Measurements from ENCODE around the gene CARS2.
"Not testable (repeated sequence)": the region's sequence is repeated elsewhere in the genome, so short reads cannot be mapped to it uniquely, and the experiment has no call there.

The CARS2 gene

DNA sequence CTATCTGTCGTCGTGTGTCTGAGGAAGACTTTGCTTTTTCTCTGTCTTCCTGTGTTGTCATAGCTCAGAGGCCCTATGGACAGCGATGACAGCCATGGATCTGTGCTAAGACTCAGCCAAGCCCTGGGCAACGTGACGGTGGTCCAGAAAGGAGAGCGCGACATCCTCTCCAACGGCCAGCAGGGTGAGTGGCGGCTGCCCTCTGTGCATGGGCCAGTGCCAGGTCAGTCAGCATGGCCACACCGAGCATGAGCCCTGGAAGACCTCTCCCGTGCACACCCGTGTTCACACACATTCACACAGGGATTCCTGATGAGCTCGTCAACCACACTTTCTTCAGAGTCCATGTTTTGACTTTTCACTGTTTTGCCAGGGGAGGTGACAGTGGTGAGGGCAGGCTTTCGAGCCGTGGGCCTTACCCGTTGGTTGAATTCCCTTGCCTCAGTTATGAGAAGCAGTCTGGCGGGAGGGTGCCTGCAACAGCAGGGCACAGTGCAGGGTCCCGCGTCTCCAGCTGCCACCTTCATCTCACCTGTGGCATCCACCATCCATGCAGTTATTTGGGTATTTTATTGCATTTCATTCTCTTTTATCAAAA lies 70.4 kb downstream of the CARS2 start:
- no peak for DNase-seq

GRCh38 chr13:110634558-110634957 lies 71.4 kb downstream of the CARS2 start:
- DNase-seq = no peak

DNA sequence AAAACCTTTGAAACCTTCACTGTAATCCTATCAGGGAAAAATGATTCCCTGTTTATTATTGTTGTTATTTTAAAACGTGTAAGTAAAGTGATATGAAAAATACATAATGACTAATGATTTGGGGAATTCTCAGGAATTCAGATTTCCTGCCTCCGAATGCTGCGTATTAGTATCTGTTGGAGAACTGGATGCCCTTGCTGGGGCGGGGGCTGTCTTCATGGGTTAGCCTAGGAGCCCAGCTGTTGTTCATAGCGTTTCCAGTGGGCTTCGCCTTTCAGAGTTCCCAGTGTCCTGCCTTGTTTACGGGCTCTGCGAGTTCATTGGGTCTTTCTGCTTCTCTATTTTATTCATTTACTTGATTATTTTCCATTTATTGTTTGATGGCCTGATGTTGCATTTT lies 72.1 kb downstream of the CARS2 start:
- DNase-seq = no peak

DNA sequence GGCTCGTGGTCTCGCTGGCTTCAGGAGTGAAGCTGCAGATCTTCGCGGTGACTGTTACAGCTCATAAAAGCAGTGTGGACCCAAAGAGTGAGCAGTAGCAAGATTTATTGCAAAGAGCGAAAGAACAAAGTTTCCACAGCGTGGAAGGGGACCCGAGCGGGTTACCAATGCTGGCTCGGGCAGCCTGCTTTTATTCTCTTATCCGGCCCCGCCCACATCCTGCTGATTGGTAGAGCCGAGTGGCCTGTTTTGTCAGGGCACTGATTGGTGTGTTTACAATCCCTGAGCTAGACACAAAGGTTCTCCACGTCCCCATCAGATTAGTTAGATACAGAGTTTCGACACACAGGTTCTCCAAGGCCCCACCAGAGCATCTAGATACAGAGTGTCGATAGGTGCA lies 73.7 kb downstream of the CARS2 start:
- DNase-seq = not testable (repeated sequence)

- DNase-seq = no peak
These were observed 75.3 kb downstream of the CARS2 start for GRCh38 chr13:110630566-110631119.

DNA sequence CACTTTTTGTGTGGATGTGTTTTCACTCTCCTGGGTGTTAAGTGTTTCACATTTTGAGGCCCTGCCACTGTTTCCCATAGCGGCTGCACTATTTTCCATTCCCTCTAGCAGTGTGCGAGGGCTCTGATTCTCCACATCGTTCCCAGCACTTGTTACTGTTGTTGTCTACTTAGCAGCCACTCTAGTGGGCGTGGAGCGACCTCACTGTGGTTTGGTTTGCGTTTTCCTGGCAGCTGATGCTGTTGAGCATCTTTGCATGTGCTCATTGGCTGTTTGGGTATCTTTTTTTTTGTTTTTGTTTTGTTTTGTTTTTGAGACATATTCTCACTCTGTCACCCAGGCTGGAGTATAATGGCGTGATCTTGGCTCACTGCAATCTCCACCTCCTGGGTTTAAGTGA lies 76.2 kb downstream of the CARS2 start:
- no peak for DNase-seq

DNA sequence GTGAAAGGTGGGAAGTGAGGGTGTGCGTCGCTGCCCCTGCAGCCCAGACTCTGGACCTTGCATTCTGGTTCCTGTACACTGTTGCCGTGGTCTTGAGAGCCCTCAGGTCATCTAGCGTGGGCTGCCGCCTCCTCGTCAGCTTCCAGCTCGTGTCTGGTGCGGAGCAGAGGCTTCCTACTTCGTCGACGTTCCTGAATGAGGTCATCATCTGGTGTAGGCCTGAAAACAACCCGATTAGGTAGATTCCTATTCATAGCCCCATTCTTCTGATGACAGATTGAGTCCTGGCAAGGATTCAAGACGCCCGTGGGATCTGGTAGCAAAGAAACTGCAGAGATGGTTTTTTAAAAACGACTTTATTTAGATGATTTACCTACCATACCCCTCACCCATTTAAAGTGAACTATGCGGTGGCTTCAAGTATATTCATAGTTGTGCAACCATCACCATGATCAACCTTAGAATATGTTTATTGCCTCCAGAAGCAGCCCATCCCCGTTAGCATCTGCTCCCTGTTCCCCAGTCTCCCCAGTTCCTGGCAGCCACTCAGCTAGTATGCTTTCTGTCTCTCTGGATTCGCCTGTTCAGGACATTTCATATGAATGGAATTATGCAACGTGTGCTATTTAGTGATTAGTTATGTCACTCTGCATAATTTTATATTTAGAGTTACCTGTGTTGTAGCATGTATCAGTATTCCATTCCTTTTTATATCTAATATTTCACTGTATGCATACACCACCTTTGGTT lies 76.8 kb downstream of the CARS2 start:
- DNase-seq = no peak

GRCh38 chr13:110628477-110628793 lies 77.5 kb downstream of the CARS2 start:
- no peak for DNase-seq

DNA sequence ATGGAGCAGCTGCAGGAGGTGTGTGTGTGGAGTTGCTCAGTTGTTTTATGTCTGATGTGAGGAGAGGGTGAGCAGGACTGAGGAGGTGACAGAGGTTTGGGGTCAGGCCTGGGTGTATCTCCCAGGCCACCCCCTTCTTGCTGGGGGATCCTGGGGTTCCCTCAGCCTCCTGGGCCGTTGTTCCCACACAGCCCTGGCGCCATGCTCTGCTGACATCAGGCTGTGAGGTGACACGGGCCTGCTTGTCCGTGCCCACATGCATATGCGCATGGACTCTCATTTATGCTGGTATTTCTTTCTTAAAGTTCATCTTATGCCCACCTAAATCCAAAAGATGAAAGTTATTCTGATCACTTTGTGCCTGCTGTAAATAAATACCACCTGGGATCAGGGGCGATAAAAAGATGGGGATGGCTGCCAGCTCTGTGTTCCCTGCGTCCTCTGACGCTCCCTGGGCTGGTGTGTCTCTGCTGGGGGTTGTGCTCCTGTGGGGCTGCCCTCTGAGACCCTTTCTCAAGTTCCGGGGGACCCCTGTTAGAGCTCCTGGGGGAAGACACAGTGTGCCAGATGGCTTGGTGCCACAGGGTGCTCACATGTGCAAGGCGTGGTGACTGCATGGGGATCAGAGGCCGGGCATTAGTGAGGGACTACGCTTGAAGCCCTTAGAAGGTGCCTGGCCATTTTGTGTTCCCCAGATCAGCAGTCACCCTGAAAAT lies 78.0 kb downstream of the CARS2 start:
- DNase-seq = no peak

DNA sequence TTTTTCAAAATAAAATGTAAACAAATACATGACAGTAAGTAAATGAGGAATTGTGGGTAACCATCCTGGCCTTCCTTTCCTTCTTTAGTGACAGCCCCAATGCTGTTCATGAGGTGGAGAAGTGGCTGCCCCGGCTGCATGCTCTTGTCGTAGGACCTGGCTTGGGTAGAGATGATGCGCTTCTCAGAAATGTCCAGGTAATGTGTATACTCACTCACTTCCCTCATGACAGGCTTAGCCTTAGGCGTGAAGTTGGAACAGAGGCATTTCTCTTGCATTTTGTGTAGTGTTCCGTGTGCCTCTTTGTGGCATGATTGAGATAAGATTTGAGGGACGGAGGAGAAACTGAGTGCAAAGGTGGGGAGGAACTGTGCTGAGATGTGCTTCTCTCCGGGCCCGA lies 78.6 kb downstream of the CARS2 start:
- no peak for DNase-seq

DNA sequence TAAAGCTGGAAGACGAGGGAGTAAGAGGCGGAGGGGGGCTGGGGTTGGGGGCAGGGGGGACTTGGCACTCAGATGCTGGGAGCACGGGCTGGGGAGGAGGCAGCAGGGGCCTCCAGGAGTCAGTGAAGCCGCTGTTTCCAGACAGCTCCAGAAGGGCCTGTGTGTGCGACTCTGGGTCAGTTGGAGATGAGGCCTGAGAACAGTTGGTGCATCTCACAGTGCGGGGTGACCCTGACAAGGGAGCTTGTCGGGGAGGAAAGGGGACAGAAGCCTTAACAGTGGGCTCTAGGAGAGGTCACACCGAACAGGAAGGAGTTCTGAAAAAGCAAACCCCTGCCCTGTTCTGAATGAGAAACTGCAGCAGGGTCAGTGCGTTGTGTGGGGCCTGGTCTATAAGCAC lies 79.4 kb downstream of the CARS2 start:
- no peak for DNase-seq

DNA sequence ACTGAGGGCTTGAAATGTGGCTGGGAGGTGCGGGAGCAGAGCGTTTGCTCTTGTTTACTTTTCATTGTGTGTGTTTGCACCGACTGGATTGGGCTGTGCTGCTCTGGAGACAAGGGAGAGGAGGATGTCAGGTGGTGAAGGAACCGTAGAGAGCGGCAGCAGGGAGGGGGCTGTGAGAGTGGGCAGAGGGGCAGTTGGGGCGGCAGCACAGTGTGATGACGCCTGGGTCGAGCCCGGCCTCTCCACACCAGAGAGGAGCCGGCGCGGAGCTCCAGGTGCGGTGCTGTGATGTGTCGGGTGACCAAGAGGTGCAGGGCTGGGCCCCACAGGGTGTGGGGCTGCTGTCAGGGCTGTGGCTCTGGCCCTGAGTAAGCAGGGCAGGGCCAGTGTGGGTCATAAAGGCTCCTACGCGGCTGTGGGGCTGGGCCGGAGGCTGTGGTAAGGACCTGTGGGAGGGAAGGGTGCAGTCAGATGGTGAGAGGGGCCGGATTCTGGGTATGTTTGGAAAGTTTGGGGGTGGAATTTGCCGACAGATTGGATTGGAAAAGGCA lies 80.1 kb downstream of the CARS2 start:
- DNase-seq = no peak

- DNase-seq = no peak
These were observed 80.9 kb downstream of the CARS2 start for GRCh38 chr13:110624766-110625756.

GRCh38 chr13:110620596-110620995 lies 85.3 kb downstream of the CARS2 start:
- no peak for DNase-seq

DNA sequence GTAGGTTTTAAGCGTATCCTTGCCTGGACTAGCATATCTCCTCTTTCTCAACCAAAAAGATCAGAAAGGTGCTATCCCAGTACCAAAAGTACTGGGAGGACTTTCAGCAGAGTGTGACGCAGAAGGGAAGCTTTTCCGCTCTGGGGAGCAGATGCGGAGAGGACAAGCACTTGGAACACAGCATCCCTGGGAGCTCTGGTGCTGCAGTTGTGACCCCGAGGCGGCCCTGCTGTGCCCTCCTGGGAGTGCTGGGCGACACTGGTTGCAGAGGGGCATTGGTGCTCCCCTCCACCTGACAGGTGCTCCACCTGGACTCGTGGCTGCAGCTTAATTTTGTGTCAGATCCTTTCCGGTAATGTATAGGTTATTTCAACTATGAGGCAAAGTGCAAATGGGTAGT lies 87.1 kb downstream of the CARS2 start:
- no peak for DNase-seq

- no peak for DNase-seq
These were observed 87.7 kb downstream of the CARS2 start for GRCh38 chr13:110618167-110618566.

- no peak for DNase-seq
These were observed 88.4 kb downstream of the CARS2 start for GRCh38 chr13:110617321-110618072.

DNA sequence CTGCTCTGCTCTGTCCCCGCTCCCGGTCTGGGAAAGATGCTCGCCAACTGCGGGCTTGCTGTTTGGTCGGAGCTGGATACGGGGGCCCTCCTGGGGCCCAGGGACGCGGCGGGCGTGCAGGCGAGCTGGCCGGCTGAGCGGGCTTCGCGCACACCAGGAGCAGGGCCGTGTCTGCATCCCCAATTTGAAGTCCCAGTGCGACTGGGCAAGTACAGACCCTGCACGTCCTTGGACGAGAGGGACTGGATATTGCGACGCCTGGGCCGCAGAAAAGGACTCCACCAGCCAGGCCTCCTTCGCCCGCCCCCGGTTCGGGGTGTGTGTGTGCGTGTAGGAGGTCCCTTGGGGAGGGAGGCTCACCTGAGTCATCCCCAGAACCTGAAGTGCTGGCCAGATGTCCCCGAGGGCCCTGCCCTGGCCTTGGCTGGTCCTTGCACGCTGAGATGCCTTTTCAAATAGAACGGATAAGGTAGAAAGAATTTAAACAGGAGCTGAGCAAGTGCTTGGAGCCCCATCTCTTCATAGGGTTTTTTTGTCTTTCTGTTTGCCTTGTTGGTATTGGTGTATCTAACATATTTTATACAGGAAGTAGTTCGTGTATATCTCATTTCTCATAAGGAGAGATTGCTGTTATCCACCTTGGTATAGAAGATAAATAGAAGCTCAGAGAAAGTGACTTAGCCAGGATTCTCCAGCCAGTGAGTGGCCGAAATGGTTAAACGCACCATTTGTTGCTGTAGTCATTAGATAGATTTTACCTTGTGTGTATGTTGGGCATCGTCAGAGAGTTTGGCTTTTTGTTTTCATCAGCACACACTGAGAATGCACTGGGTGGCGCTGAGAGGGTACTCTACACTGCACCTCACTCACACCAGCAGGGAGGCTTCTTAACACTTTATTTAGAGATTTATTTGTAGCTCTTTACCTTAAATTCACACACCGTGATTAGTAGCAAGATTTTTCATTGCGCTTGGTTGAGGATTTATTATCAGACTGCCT lies 89.5 kb downstream of the CARS2 start:
- peak; percentile 43 for DNase-seq

- peak; percentile 59 for DNase-seq
These were observed 90.4 kb downstream of the CARS2 start, which contains the start of gene NAXD for GRCh38 chr13:110615322-110616102. NAXD (plus strand) TSS chr13:110615545; CDS start chr13:110615602, 57 bp downstream.

DNA sequence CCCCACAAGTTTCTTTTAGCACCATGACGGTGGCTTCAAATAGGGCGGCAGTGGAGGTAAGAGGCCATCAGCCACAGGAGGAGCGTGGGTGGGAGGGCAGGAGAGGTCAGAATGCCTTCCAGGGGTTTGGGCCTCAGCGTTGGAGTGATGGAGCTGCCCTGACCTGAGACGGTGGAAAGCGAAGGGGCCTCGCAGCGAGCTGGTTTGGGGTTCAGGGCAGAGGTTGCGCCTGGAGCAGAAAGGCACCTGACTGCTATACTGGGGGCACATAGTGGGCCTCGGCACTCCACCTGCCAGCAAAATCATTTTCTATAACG lies 91.0 kb downstream of the CARS2 start:
- no peak for DNase-seq
